HG02588 (cell line): ENCODE measurements around the gene SPNS2.

ENCODE experiments used
- ATAC-seq: cut with Tn5 transposase; IDR thresholded peaks from one replicate; pipeline ENCODE4 v1.9.1; 2021; ENCODE audit warnings: mild to moderate bottlenecking, moderate library complexity; ENCODE audit not compliant: unreplicated experiment

The SPNS2 gene

DNA sequence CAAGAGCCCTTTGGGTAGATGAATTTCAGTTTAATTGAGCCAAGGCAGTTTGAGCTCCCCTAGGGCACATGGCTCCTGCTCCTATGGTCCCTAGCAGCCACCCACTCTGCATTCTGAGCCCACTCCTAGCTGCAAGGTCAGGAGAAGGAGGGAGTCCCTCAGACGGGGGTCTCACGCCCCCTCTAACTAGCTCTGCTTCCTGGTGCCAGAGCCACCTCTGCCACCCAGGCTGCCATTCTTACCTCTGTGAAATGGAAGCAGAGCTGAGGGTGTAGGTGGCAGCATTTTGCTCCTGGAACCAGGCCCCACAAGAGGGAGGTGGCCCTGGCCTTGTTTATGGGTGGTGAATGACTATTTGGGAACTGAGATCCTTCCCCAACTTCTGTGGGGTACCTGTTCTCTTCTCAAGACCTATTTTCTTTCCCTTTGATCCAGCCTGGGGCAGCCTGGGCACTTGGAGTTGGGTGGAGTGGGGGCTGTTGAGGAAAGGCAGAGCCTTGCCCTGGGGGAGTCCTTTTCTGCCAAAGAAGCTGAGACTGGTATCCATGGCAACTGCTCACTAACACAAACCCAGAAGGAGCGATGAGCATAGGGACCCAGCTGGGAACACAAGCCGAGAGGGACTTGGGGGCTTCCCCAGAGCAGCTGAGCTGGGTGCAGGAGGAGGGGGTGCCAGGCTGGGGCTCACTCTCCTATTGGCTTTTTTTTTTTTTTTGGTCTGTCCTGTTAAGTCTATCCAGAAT, 4.8 kb downstream of the SPNS2 start:
- ATAC-seq: no peak

DNA sequence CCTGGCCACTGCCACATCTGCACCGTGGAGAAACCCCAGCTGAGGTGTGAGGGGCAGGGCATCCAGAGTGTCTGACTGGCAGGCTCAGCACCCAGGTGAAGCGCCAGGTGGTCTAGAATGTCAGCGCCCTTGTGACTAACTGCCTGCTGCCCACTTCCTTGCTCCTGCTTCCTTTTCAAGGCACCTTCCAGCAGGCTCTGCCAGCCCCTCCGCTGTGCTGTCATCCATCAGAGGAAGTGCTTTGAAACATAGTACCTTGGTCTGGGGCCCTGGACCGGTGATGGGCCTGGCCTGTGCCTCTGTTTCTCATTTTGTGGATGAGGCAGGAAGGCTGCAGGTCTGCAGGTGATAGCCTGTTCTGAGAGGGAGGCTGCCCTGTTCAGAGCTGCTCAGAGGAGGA, 5.5 kb downstream of the SPNS2 start:
- ATAC-seq: no peak

DNA sequence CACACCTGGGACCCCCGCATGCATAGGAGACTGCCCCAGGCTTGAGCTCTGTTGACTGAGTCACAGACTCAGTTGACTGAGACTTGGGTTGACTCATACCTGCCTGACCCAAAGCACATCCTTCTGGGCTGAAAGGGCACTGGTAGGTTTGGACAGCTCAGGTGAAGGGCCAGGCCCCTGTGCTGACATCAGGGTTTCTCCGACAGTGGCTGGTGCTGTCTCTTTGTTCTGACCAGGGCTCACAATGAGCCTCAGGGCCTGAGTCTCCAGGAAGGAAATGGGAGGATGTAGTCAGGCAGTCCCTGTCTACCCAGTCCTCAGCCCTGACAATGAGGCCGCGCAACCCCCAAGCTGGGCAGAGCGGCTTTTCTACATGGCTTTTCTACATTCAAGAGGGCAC, 6.5 kb downstream of the SPNS2 start:
- no peak for ATAC-seq

DNA sequence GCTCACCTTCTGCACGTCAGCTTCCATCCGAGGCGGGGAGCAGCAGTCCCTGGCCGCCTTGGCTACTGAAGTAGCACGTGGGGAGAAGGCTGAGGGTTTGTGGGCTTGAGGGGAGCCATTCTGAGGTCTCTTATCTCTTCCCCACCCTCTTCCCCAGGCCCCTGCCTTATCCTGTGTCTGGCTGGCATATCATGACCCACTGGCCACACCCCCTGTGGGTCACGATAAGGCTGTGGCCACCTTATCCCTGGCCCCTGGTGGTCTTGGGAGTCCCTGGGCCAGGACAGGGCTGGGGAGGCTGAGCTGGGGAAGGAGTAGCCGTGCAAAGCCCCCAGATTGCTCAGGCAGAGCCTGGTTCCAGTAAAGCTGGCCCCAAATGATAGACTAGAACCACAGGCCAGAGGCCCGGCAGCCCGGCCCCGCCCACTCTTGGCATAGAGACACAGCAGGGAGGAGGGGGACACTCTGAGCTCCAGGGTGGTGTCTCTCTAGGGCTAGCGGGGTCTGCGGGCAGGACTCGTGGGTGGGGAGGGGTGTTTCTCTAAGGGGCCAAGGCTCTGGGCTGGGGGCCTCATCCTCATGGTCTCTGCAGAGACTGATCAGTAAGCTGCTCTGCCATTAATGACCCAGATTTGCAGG, 7.6 kb downstream of the SPNS2 start:
- ATAC-seq: no peak

DNA sequence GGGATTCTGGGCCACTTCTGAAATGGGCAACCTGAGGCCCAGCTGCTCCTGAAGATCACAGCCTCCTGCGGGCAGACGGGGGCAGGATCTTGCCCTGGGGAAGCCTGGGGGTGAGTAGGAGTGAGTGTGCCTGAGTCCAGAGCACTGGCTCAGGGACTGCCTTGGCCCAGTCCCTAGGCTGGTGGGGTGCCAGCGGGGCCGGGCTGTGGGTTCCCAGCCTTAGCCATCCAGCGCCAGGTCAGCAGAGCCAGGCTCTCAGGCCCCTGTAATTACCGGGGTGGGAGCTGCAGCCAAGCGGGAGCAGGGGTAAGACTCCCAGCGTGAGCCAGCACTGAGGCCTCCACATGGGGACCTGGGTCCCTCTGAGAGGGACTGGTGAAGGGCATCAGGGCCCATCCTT, 8.2 kb downstream of the SPNS2 start:
- ATAC-seq: no peak

DNA sequence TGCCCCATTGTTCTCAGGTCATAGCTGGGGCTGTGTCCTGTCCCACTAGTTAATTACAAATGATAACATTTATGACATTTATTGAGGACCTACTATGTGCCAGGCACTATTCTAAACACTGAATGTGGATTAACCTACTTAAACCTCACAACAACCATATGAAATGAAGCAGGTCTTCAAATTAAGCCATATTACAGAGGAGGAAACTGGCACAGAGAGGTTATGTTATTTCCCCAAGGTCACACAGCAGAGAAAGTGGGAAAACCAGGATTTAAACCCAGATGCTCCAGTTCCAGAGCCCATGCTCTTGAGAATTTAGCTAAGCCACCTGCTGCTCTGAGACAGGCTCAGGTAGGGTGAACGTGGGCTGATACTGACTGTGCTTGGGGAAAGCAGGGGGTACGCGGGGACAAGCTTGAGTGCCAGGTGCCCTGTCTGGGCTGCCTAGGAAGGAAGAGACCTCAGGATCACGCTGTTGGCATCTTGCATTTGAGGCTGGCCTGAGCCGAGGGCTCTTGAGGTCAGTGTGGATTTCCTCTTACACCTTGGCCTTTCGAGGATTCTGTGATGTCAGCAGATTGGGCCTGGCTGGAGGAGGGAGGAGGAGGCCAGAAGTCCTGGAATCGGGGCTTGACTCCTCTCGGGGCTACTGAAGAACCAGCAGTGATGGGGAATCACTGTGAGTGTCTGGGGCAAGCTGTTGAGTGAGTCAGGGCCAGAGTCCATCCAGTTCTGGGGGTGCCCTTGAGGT, 8.9 kb downstream of the SPNS2 start:
- no peak for ATAC-seq

DNA sequence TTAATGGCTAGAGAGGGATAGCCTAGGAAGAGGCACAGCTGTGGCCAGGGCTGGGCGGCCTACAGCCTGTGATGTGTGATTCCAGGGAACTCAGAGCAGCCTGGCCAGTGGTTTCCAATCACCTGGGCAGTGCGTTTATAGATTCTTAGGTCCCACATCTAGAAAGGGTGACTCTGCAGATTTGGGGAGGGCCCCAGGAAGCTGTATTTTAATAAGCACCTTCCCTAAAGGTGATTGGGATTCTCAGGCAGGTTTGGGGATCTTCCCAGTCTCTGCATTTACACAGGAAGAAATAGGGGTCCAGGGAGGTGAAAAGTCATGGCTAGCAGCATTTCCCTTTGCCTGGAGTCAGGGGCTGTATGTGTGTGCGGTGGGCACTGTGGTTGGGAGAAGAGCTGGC, 9.5 kb downstream of the SPNS2 start:
- no peak for ATAC-seq

DNA sequence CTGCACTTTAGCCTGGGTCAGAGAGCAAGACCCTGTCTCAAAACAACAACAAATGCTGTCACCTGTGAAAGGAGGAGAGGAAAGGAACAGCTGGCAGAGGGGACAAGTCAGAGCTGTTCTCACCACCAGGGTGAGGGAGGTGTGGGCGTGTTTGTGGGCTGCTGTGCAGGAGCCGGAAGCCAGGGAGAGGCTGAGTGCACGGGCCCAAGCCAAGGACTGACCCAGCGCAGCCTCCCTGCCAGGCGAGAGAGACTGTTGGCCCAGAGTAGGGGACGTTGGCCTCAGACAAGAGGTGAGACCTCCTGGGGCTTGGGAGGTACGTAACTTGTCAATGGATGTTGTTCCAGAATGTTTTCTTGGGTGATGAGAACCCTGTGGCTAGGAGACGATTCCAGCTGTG, 10.7 kb downstream of the SPNS2 start:
- ATAC-seq: no peak

DNA sequence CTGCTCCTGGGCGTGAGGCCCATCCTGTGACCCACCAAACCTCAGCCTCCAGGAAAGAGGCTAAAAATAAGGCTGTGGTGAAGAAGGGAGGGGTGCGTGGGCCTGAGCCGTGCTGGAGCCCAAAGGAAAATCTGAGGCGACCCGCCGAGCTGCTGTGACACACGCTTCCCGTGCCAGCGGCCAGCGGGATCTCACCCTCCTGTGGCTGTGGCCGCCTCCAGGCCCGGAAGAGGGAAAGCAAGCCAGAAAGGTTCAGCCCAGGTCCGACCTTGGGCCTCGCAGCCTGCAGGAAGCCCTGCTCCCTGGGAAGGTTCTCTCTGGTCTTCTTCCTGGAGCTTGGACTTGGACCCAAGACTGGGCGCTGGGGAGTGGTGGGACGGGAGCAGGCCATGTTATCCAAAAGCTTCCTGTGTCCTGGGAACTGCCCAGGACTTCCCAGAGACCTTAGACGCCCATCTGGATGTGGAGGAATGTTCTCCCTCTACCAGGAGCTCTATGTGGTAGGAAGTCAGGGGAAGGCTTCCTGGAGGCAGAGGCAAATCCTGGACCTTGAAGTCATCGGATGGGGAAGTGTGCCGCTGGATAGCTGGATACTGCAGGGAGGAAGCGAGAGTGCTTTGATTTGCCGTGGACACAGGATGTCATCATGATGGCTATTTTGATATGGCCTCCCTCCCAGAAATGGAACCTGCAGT, 11.4 kb downstream of the SPNS2 start:
- ATAC-seq: no peak

DNA sequence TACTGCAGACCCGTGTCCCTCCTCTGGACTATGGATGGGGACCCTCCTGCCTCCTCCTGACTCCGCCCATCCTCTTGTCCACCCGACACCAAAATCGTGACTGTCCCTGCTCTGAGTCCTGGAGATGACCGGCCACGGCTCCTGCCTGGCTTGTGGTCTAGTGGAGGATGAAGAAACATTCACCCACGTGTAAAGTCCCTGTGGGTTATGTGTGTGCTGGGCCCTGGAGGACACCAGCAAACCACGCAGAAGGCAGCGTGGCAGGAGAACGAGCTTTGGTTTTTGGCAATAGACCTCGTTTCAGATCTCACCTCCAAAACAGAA, 11.9 kb downstream of the SPNS2 start:
- ATAC-seq: no peak

DNA sequence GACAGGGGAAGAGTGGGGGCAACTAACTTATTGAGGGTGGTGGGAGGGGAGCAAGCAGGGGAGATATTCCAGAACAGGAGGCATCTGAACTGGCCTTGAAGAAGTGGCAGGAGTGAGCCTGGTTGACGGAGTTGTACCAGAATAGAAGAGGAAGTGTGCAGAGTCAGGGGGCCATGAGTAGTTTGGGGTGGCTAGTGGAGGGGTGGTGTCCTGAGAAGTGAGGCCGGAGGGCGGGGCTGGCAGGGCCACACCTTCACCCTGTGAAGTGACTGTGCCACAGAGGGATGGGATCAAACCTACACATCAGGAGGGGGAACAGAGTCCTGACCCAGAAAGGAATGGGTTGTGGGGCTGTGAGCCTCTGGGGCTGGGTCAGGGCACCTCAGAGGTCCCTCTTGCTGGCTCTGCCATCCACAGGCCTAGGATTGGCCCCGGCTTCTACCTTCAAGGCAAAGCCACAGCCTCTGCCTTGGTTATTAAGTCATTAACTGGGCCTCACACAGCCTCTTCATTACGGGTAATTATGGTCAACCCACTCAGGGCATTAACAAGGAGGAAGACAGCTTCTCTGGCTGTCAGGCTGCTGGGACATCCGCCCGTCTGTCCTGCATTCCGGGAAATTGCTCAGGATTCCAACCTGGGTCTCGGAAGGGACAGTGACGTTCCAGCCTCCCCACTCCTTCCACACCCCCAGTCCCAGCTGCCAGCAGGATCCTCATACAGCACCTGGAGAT, 12.7 kb downstream of the SPNS2 start:
- ATAC-seq: no peak

DNA sequence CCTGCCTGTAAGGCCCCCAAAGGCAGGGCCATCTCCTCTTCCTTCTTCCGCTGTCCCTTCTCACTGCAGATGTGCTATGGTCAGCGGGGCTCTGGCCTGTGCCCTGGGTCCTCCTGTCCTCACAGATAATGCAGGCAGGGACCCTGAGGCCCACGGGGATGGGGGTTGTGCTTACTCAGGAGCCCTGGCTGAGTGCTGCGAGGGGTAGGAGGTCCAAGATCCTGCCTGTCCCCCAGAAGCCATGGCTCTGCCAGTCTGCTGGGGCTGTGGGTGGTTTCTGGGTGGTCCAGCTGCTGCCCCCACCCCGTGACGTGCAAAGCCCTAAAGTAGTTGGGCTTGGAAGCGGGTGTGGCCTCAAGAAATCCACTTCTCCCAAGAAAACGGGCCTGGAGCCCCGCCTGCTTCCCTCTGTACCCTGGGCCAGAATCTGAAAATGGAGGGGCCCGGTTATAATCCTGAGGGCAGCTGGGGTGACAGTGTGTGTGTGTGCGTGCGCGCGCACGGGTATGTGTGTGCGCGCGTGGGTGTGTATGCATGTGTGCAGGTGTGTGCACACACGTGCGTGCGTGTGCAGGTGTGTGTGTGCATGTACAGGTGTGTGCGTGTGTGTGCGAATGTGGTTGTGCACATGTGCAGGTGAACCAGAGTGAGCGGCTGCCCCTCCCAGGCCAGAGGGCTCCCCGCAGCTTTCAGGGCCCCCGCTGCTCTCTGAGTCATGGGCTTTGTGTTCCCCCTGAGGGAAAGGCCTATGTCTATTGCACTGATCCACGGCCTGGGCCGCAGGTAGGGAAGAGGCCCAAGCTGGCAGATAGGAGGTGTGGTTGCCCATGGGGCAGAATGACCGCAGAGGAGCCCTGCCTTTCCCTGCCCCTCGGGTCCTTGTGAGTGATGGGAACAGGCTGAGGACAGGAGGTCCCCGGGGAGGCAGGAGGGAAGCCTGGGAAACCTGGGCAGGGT, 13.8 kb downstream of the SPNS2 start:
- no peak for ATAC-seq

DNA sequence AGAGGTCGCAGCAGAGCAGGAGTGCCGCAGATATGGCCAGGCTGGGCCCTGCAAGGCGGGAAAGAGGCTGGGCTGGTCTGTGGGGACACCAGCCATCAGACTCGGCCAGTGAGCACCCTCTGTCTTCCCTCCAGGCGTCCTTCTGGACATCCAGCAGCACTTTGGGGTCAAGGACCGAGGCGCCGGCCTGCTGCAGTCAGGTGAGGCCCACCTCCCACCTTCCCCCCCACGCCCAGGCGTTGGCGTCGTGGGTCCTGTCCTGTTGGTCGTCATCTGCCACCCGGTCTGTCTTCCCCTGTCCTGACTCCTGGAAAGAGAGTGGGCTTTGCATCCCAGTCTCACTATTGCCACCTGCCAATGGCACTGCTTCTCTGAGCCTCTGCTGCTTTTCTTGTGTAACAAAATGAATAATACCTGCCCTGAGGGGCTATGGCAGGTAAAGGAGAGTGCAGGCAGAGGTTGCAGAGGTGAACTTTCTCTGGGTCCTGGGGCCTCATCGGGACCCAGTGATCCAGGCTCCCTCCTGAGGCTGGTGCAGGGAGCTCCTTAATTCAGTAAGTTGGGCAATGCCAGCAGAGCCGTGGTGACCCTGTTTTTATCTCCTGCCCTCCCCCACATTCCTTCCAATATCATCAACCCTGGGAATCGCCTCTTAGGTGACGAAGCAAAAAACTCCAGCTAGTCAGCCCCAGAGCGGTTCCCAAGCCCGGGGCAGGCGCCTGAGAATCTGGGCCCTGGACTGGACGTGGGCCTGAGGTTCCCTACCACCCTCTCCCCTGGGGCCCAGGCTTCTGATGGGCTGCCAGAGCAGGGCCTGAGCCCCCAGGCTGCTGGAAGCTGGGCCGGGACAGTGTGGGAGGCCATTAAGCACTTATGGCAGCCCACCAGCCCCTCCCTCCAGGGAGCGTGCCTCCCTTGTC, 14.7 kb downstream of the SPNS2 start:
- no peak for ATAC-seq

DNA sequence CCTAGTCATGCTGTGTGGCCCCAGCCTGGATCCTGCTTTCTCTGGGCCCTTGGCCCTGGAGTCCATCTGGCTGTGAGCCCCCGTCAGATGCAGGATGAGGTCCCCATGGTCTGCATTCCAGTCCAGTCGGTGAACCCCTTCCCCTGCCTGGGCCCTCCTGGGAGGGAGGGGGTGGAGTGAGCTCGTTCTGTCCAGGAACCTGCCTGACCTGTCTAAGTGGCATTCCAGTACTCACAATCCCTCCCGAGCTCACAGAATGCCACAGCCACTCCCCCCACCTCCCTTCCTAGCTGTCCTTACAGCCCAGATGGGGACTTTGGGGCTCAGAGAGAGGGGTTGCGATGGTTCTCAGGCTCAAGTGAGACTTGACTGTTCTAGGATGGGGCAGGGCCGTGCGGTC, 15.5 kb downstream of the SPNS2 start:
- no peak for ATAC-seq

DNA sequence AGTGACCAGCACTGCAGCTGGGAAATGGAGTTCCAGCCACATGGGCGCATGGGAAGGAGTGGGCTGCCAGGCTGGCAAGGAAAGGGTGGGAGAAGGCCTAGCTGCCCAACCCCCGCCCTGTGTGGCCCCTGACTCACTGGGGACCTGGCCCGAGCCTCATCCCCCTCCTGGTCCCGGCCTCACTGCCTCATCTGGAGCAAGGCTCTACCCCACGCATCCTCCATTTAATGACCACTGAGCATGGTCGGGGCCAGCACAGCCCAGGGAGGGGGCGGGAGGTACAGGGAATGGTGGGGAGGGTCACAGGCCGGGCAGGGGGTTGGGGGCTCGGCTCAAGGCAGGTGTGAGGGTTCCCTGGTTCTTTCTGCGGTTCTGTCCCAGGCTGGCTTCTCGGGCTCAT, 16.1 kb downstream of the SPNS2 start:
- ATAC-seq: no peak

DNA sequence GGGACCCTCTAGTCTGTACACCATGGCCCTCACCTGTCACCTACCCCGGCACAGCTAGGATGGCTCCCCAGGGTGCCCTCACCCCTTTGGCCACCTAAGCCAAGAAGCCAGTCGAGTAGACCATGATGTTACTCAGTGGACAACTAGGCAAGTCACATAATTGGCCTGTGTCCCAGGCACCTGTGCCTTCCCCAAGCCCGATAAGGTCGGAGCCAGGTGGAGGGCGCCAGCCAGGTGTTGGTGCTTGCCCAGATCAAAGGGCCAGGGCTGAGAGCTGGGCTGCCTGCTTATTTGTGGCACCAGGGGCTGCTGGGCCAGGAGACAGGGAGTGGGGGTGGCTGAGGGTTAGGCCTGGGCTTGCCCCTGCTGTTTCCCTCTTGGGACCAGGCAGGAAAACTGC, 16.8 kb downstream of the SPNS2 start:
- no peak for ATAC-seq

DNA sequence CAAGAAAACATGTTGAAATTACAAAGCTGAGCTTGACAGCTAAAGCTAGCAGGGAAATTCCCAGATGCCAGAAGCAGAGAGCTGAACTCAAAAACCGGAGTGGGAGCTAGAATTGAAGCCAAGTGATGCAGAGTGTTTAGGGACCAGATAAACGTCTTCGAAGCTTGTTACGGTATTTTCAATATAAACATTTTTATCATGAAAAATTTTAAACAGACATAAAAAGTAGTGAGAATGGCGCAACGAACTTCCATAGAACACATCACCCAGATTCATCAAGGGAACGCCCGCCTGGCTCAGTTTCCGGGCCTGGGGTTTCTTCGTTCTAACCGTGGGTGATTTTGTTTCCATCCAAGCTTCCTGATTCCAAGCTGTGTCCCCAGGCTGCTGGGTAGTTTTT, 18.1 kb downstream of the SPNS2 start:
- ATAC-seq: no peak

DNA sequence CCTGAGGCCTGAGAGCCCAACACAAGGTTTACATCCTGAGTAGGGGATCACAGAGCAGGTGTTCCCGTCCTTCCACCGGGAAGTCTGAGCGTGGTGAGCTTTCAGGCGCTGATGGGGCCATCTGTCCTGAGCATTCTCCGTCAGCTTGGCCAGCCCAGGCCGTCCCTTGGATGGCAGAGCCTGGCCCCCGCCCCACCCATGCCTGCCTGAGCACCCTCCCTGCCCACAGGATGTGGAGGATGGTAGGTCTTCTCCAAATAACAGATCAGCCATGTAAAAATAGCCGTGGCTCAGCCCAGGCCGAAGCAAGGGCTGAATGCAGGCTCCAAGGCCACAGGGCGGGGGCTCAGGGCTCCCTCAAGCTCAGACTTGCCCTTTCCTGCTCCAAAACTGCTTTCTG, 20.2 kb downstream of the SPNS2 start:
- ATAC-seq: no peak

DNA sequence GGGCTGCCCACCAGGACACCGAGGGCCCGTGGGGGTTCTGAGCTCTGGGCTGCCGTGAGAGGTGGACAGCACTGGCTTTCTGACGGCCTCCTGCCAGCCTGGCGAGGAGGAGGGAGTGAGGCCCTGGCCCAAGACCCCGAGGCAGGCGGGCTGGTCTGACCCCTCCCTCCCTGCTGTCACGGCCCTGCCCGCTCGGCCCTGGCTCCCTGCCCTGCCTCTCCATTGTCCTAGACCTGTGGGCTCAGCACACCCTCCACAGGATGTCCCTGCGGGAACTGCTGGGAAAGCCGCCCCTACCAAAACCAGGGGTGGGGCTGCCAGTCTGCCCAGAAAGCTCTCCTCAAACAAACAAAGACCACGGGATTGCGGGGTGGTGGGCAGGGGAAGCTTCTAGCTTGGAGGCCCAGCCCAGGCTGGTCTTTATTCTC, 20.7 kb downstream of the SPNS2 start:
- no peak for ATAC-seq
